CD4-positive, alpha-beta T cell treated with Interleukin-2 at 100 ng/mL for 4 hours (primary cell): ENCODE measurements around the gene HSPBAP1.
"Not testable (repeated sequence)": the region's sequence is repeated elsewhere in the genome, so short reads cannot be mapped to it uniquely, and the experiment has no call there.

Experiments used
- DNase-seq: peaks from one replicate; pipeline ENCODE4 v3.0.0-alpha.2; 2020; ENCODE audit warnings: low spot score

HSPBAP1 gene

DNA sequence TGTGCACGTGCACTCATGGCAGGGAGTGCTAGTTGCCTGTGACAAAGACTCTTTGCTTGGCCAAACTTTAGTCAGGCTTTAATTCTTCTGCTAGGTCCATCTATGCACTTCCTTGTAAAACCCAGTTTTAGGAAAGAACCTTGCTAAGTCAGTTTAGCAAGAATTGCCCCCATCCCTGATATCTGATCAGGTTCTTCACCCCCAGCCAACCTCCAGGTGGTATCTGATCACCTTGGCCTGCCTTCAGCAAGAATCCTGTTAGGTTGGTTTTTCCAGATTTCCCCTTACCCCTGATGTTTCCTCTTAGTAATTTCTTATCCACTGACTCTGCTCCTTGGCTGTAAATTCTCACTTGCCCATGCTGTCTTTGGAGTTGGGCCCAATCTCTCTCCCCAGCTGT lies 8.4 kb downstream of the HSPBAP1 start:
- DNase-seq = no peak

DNA sequence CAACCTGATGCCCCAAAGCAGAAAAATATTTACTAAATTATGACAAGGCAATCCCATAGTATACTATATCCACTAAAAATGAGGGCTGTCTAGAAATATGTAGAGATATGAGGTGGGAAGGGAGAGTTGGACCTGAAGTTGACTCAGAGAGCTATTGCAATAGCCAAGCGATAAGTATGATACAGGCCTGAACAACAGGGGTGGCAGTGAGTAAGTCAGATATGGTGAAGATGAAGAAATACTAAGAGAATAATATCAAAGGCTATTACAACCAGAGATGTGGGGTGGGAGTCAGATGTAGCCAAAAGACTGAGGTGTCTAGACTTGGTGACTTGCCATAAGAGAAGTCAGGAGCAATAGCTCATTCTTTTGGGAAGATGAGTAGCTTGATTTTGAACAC lies 9.2 kb downstream of the HSPBAP1 start:
- no peak for DNase-seq

DNA sequence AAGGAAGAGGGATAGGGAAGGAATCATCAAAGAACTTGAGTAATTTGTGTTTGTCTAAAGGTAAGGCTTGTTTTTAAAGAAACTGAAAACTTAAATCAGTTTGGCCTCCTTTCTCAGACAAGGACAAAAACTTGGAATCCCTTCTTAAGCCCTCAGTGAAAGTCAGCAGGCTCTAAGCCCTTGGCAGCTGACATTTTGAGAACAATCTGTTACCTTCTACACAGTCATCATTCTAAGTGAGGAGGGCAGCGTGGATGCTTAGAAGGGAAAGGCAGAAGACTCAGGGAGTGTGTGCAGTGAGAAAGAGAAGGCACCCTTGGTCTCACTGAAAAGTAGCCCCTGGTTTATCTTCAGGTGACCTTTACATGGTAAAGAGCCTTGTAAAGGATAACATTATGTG lies 10.8 kb downstream of the HSPBAP1 start:
- DNase-seq = no peak

DNA sequence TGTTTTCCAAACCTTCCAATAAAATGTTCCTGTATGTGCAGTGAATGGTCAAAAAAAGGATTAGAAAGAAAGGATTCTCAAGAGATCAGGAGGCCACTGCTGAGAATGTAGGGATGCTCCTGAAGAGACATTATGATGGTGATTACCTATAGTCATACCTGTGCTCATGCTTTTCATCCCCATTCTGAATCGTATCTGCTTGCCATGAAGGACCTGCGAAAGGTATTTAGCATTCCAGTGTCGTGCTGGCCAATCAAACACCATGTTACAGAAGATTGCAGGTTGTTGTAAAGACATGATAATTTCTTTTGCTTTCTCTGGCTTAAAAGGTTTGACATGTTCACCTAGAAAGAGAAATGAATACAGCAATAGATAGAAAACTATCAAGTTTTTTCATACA lies 16.1 kb downstream of the HSPBAP1 start:
- no peak for DNase-seq

DNA sequence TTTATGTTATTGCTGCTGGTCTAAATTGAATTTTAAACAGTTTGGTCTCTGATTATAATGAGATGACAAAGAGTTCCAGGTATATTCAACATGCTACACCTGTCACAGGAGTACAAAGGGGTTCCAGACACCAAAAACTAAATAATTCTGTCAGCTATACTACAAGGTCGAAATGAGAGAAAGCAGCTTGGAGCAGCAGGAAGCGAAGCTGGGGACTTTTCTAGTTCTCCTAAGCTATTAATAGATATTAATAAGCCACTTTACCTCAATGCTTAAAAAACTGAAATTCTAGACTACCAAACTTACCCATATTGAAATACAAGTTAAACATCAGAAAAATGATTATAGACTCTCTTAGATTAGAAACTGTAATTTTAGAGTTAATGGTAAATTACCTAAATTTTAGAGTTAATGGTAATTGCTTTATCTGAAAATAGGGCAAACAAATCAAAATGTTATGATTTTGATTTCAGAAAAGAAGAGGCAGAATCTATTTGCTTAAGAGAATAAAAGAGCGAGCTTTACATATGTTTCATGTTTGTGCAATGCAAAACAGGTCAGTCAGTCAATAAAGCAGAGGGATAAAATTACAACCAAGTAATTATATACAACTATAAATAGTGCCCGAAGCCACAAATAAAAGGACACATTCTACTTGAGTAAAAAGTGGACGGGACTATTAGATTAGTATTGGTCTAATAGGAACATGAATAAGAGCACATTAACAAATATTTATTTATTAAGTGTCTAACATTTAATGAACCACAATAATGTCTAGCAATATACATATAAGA lies 16.8 kb downstream of the HSPBAP1 start:
- DNase-seq = no peak

DNA sequence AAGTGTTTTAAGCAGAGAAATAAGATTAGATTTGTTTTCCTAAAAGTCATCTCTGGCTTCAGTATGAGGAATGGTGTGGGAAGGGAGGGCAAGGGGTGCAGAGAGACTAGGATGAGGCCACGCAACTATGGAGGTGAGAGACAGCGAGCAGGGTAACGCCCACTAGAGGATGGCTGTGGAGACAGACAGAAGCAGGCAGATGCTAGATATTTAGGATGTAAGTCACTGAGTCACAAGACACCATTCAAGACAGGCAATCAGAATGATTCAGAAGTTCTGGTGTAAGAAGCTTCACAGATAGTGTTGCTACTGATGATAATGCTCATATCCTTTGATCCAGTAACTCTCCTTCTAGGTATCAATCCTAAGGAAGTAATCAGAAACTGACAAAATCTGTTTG lies 19.1 kb downstream of the HSPBAP1 start:
- DNase-seq = no peak

DNA sequence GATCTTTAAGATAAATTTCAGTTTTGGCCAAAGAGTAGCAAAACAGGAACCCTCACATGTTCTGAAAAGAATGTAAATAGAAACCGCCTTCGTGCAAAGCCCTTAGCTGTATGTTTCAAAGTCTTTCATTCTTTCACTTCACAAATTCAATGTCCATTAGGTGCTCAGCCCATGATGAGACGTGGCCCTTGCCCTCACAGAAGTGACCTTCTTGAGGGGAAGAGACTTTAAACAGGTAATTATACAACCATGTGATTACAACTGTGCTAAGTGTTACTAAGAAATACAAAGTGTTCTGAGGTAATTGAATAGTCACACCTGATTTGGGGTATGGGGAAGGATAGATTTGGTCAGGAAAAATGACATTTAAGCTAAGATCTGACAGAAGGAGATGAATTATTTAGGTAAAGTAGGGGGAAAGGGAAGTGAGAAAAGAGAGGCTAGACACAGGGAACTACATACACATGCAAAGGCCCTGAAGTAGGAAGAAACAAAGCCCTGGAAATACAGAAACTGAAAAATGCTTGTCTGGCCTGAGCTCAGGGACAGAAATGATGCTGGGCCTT lies 19.6 kb downstream of the HSPBAP1 start:
- no peak for DNase-seq

DNA sequence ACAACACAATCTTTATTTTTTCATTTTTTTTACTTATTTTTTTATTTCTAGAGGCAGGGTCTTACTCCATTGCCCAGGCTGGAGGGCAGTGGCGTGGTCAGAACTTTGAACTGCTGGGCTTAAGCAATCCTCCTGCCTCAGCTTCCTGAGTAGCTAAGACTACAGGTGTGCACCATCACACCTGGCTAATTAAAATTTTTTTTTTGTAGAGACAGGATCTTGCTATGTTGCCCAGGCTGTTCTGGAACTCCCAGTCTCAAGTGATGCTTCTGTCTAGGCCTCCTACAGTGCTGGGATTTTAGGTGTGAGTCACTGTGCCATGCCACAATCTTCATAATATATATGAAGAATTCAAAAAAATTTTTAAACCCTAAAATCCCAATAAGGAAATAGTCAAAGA lies 20.8 kb downstream of the HSPBAP1 start:
- no peak for DNase-seq

DNA sequence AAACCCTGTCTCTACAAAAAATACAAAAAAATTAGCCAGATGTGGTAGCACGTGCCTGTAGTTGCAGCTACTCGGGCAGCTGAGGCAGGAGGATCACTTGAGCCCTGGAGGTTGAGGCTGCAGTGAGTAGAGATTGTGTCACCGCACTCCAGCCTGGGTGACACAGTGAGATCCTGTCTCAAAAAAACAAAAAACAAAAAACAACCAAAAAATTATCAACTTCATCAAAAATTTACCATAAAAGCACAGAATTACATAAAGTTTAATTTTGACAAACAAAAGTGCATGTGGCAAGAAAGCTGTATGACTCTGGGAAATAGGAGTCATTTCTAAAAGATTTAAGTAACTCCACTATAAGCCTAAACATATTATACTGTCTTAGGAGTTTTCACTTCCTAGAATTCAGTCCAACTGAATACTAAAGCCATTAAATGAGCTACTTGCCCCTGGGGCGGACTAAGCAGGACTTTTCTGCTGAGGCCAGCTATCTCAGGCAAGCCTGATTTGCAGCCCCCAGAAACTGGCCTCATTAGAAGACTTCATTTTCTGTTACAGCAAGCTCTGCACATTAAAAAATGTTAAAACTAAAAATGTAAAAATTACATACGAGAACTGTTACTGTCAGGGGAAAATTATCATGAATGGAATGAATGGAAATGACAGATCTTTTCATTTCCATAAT lies 23.0 kb downstream of the HSPBAP1 start:
- no peak for DNase-seq

DNA sequence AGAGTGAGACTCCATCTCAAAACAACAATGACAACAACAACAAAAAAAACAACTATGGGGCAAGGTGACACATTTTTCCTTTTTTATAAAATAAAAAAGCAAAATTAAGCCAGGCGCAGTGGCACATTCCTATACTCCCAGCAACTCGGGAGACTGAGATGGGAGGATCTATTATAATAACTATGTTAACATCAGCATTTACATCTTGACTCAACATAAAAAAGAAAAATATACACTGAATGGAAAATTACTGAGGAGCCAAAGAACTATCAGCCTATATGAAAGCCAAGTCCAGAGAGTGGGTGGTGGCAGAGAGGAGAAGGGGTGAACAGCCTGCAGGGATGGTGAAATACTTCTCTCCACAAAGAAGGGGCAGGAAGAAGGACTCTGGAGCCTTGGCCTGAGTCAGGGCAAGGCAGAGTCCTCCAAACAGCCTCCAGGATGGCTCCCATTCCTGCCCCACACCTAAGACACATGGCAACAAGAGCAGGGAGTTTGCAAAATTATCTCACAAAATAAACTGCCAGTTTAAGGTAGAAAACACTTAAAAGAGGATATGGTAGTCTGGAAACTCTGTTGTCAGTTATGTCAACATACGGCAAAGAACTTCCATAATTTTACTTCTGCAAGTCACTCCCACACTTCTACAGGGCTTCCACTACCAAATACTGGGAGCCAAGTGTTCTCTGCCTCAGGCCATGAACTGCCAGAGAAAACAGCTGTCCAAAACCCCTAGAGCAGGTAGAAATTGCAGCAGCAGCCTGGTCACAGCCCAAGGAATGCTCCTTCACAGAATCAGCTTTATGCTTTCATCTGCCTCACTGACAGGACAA lies 25.9 kb downstream of the HSPBAP1 start:
- DNase-seq = no peak

DNA sequence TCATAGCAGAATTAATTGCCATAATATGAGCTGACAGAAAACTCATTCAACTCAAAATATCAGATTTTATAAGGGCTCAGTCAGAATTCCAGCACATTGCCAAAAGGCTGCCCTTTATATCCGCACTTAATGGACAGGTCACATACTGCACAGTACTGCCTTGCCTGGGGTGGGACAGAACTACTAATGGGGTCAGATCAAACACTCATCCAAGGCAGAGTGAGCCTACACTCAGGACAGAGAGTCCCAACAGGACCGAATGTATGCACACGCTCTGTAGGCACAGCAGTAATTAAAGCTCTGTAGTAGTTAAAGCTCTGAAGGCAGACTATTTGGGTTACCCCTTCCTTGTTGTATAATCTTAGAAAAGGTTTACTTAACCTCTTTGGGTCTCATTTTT lies 27.2 kb downstream of the HSPBAP1 start:
- no peak for DNase-seq

DNA sequence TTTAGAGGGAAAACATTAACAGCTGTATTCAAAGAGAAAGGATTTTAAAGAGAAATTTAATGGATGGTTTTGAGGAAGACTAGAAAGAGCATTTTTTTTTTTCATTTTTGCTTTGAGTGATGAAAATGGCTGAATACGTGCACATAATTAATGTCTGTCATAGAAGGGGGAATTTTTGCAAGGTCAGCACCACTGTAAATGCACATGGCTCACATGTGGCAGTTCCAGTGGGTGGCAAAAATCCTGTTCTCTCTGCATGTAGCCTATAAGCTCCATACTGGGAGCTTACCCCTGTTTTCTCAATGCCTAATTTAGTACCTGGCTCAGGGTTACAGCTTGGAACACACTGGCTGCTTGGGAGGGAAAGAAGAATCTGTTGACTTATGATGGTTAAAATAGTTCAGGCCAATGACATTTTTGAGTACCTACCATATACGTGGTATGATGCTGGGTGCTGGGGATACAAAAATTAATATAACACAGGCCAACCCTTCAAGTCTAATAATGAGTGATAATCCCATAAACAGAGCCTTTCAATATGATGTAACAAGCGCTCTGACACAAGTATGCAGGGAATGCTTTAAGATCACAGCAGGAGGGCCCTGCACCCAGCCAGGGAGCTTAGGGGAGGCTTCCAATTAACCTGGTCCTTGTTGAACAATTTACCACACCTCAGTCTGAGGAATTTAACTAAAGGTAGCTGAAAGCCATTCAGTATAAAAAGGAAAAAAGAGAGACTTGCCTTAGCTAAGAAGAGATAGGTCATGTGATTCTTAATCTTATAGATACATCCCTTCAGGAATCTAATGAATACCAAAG lies 33.0 kb downstream of the HSPBAP1 start:
- no peak for DNase-seq

DNA sequence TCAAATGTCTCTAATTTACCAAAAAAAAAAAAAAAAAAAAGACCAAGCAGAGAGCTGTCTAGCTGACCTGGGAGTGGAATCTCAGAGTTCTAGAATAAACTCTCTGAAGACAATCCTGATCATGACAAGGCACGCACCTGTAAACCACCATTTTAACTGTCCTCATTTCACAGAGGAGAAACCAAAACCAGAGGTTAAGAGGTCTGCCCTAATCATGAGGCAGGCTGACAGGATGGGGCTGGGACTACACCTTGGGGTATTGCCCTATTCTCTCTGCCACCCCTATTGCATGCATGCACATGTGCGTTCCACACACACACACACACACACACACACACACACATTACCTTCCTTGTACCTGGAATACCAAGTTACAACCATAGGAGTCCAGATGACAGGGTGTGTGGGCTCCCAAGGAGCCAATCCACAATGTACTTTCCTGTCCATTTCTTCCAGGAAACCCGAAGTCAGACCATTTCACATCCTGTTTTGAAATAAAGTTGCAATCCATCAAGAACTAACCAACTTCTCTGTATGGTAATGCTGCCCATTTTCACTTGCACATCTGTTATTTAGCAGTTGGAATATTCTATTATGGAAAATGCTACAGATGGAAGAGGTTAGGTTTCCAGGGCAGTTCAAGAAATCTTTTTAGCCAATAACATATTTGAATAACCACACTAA lies 34.6 kb downstream of the HSPBAP1 start:
- DNase-seq = no peak

DNA sequence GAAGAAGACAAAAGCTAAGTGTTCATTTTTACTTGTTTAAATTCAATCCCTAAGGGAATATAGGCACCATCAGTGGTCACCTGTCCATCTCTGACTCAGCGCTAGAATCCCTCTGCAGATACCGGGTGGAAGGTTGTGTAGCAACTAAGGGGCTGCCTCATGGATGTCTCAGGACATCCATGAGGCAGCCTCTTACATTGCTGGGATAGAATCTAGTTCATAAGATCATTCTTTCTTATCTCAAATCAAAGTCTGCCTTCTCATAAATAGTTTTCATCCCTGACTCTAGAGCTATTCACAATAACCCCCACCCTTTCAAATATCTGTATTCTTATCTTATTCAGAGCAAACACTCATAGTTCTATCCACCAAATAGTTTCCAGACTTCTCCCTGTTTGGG lies 38.1 kb downstream of the HSPBAP1 start:
- no peak for DNase-seq

DNA sequence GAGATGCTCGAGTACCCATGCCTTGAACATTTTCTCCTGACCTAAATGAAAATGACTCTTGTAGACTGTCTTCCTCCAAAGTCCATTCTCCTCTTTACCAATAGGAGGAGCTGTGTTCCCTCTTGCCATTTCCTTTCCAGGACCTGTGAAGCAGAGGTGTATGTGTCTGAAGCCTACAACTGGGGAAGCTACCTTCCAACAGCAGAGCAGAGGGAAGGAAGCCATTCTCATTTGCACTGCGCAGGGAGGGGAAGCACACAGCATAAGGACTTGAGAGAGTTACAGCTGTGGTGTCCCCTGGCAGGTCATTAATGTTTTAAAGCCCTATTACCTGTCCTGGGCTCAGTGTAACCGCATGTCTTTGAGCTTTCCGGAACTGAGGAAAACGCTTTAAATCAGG lies 38.7 kb downstream of the HSPBAP1 start:
- DNase-seq = peak; percentile 58

DNA sequence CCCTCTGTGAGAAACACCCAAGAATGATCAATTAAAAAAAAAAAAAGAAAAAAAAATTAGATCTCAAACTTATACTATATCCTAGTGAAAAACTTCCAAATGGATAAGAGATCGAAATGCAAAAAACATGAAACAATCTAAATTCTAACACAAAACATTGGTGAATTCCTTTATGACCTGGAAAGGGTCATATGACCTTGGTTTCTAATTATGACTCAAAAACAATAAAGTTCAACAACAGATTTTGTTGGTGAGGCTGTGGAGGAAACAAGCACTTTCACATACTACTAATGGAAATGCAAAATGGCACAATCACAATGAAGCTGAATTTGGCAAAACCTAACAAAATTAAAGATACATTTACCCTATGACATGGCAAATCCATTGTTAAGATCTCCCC lies 45.3 kb downstream of the HSPBAP1 start:
- no peak for DNase-seq

DNA sequence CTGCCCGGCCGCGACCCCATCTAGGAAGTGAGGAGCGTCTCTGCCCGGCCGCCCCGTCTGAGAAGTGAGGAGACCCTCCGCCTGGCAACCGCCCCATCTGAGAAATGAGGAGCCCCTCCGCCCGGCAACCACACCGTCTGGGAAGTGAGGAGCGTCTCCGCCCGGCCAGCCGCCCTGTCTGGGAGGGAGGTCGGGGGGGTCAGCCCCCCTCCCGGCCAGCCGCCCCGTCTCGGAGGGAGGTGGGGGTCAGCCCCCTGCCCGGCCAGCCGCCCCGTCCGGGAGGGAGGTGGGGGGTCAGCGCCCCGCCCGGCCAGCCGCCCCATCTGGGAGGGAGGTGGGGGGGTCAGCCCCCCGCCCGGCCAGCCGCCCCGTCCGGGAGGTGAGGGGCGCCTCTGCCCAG lies 46.3 kb downstream of the HSPBAP1 start:
- DNase-seq = not testable (repeated sequence)

DNA sequence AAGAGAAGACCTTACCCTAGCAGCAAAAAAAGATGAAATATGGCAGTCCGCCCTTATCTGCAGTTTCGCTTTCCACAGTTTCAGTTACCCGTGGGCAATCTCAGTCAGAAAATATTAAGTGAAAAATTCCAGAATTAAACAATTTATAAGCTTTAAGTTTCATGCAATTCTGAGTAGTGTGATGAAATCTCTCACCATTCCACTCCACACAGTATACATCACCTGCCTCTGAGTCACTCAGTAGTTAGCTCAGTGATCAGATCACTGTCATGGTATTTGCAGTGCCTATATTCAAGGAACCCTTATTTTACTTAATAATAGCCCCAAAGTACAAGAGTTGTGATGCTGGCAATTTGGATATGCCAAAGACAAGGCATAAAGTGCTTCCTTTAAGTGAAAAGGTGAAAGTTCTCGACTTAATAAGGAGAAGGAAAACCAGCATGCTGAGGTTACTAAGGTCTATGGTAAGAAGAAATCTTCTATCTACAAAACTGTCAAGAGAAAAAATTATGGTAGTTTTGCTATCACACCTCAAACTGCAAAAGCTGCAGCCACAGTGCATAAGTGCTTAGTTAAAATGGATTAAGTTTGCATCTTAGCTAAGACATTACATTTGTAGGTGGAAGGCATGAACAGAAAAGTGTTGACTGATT lies 48.1 kb downstream of the HSPBAP1 start:
- no peak for DNase-seq

DNA sequence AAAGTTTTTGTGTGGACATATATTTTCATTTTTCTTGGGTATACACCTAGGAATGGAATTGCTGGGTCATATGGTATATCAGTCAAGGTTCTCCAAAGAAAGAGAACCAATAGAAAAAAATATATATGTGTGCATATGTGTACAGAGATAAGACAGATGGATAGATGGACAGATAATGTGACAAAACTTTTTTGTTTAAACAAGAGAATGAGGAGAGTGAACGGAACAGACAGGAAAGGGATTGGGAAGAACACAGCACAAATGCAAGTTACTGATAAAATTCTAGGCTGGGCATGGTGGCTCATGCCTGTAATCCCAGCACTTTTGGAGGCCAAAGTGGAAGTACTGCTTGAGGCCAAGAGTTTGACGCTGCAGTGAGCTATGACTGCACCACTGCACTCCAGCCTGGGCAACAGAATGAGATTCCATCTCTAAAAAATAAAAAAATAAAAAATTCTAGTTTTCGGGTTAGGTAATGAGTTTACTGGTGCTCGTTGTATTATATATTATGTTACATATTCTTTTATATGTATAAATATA lies 50.0 kb downstream of the HSPBAP1 start:
- no peak for DNase-seq

DNA sequence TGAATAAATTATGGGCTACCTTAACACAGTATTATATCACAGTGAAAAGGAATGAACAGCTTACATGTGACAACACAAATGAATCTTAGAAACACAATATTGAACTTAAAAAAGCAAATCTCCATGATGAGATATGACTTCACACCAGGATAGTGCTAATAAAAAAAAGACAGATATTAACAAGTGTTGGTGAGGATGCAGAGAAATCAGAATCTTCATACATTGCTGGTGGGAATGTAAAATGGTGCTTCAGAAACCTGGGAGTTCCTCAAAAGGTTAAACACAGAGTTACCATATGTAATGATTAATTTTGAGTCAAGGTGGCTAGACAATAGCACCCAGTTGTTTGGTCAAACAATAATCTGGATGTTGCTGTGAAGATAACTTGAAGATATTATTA lies 51.4 kb downstream of the HSPBAP1 start:
- DNase-seq = no peak
